Omental fat pad (tissue), 4 donors: ENCODE measurements around the gene SNRNP48. TPM values are rescaled to one million over a fixed set of nuclear protein-coding genes. Genes with fewer than 3 reads are reported as not detected.
A peak's percentile ranks its signal among the peaks of the same experiment; 100 is the strongest.

Source experiments
- ATAC-seq: fragments of 150-250 bp; one replicate; pipeline ENCODE4 v1.9.1; 2016; ENCODE audit warnings: mild to moderate bottlenecking, moderate library complexity; ENCODE audit not compliant: low FRiP score
- DNase-seq: peaks from one replicate; pipeline ENCODE4 v3.0.0-alpha.2; 2019; ENCODE audit warnings: low spot score
- CTCF ChIP-seq, 3 donors: fragments of 450-650 bp; IDR thresholded peaks; one replicate each; pipeline ENCODE4 v1.5.1; 2016 to 2017; ENCODE audit warnings: antibody characterized with exemption in 3 of 3, mild to moderate bottlenecking in 3 of 3, moderate library complexity in 2 of 3
- total RNA-seq, 4 donors: library from RNA; depleted of rRNA; stranded (reverse); fragments of >200 nt; gene quantifications; one replicate each; pipeline ENCODE4 v1.1.0, GENCODE V29; 2016

SNRNP48 gene
- total RNA-seq, 4 donors from 2014 or later: 8.4 to 14.2 (median 11.5) TPM

GRCh38 chr6:7543789-7544424 lies 46.1 kb upstream of the SNRNP48 start:
- DNase-seq (no peak), ATAC-seq (no peak)
- TF ChIP-seq CTCF (IDR thresholded peaks at IDR 0.05): no peak

DNA sequence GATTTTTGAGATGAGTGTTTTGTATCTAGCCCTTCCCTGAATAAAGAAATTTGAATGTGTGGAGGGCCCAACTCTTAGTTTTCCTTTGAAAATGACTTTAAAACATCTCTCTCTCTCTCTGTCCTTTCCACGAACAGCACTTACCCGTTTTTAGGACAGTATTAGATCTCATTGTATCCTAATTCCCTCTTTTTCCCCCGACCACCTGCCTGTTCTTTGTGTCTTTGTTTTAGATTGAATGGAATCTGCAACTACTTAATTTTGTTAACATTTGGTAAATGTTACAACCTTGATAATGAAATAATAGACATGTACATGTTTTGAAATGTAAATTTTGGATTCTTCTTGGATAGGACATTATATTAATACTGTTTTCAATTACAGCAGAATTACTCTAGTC lies 45.4 kb upstream of the SNRNP48 start:
- ATAC-seq (no peak), DNase-seq (no peak)
- no peak for TF ChIP-seq CTCF (IDR thresholded peaks at IDR 0.05)

DNA sequence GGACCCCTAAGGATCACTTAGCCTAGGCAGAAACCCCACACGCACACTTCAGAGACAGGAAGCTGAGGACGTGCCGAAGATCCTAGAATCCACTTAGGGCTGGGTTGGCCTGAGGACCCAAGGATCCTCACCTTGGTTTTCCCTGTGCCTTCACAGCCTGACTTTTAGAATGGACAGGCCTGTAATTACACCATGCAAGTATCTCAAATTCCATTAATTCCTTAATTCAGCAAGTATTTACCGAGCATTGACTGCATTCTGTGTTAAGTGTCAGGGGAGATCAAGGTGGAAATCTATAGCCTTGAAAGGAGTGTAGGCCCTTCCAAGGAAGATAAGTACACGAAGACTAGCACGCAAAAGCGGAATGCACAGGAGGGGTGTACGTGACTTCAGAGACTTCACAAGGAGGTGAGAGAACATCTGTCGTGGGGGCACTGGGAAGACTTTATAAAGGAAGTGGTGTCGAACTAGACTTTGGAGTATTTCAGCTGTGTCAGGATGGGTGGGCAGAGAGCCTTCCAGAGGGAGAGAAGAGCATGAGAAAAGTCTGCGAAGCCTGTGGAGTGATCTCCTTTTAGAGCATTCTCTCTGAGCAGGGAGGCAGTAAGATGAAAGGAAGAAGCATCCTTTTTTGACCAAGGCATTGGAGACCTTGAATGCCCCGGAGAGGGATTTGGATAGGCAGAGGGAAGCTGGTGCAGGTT lies 44.5 kb upstream of the SNRNP48 start:
- TF ChIP-seq CTCF (IDR thresholded peaks at IDR 0.05): no peak
- no peak for DNase-seq
- ATAC-seq: no peak

DNA sequence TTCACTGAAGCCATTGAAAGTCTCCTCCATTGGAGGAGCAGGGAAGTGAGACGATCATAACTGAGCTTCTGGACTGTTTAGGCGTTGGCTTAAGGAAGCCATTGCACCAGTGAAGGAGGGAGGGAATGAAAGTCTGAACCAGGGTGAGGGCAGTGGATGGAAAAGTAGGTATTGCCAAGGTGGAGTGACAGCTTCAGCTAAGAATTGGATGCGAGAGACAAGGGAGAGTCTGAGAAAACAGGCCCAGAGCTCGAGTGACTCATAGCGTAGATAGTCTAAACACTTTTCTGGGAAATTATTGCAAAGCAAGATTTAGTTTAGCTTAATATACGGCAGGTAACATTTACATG lies 44.0 kb upstream of the SNRNP48 start:
- ATAC-seq (peak; percentile 55), DNase-seq (no peak)
- no peak for TF ChIP-seq CTCF (IDR thresholded peaks at IDR 0.05)

DNA sequence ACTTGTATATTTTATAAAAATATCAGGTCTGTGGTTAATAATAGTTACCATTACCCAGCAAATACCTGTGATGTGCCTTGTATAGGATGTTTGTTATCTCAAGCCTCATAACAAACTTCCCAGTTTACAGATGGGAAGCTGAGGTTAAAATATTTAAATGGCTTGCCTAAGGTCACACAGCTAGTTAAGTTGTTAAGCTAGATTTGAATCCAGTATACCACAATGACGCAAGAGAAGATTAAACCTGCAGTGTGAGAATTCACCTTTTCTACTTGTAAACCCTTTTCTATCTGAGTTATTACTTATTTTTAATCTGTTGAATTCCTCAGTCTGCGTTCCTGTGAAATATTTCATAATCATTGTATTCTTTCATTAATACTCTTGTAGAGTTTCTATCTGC lies 43.6 kb upstream of the SNRNP48 start:
- DNase-seq: no peak
- no peak for TF ChIP-seq CTCF (IDR thresholded peaks at IDR 0.05)
- ATAC-seq: no peak

DNA sequence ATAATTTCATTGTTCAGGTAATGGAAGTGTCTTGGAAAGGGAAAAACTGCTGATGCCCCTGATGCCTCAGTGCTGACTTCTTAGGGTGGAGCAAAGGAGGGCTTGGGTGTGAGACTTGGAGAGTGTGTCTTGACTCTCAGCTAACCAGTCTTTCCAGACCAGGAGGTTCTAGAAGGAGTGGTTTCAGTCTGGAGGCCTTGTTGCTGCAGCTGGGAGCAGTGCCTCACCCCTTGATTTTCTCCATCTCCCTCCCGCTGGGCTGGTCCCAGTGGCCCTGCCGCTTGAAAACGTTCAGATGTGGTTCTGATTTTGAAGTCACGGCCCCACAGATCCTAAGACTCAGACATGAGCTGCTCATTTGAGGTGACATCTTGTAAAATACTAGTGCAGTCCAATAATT lies 43.1 kb upstream of the SNRNP48 start:
- no peak for DNase-seq
- no peak for TF ChIP-seq CTCF (IDR thresholded peaks at IDR 0.05)
- no peak for ATAC-seq

- TF ChIP-seq CTCF (IDR thresholded peaks at IDR 0.05): no peak
- no peak for DNase-seq
- no peak for ATAC-seq
These were observed 42.7 kb upstream of the SNRNP48 start for GRCh38 chr6:7547315-7547714.
